ENCODE results near the gene GABRG3. TPM values are rescaled to one million over a fixed set of nuclear protein-coding genes. Genes with fewer than 3 reads are reported as not detected.

Gene GABRG3
- total and polyA plus RNA-seq, 9 of the 15 experiments (the other 6 are each of a cell fraction or from before 2014, with no cell fraction given), result 4.0 to 15.1 (median 11.2) TPM

DNA sequence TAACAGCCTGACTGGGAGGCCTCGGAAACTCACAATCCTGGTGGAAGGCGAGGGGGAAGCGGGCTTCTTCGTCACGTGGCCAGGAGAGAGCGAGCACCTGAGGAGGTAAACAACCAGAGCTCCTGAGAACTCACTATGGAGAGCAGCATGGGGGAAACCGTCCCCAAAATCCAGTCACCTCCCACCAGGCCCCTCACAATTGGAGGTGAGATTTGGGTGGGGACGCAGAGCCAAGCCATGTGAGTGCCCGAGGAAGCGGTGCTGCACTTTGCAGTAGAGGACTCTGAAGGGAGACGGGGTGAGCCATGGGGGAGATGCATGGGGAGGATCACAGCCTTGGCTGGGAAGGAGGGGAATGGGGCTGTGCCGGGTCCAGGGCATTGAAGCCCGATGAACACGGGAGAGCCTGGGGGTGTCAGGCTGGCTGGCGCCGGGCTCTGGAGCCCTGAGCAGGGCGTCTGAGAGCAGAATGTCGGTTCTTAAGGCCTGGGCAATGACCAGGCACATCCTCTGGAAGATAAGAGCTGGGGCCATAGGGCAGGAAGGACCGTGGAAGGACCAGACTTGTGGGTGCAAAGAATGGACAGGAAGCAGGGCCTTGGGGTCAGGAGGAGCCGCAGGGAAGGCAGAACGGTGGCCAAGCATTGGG is 117.7 kb downstream of the GABRG3 start (continued):
- TF ChIP-seq, protein P1, sequence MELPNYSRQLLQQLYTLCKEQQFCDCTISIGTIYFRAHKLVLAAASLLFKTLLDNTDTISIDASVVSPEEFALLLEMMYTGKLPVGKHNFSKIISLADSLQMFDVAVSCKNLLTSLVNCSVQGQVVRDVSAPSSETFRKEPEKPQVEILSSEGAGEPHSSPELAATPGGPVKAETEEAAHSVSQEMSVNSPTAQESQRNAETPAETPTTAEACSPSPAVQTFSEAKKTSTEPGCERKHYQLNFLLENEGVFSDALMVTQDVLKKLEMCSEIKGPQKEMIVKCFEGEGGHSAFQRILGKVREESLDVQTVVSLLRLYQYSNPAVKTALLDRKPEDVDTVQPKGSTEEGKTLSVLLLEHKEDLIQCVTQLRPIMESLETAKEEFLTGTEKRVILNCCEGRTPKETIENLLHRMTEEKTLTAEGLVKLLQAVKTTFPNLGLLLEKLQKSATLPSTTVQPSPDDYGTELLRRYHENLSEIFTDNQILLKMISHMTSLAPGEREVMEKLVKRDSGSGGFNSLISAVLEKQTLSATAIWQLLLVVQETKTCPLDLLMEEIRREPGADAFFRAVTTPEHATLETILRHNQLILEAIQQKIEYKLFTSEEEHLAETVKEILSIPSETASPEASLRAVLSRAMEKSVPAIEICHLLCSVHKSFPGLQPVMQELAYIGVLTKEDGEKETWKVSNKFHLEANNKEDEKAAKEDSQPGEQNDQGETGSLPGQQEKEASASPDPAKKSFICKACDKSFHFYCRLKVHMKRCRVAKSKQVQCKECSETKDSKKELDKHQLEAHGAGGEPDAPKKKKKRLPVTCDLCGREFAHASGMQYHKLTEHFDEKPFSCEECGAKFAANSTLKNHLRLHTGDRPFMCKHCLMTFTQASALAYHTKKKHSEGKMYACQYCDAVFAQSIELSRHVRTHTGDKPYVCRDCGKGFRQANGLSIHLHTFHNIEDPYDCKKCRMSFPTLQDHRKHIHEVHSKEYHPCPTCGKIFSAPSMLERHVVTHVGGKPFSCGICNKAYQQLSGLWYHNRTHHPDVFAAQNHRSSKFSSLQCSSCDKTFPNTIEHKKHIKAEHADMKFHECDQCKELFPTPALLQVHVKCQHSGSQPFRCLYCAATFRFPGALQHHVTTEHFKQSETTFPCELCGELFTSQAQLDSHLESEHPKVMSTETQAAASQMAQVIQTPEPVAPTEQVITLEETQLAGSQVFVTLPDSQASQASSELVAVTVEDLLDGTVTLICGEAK (IDR thresholded peaks at IDR 0.05), result 0 out of 2 replicates have a peak, but pooled peaks have one; percentile 7
- TF ChIP-seq, protein P1 (CRISPR knock-in tag; IDR thresholded peaks at IDR 0.05), result no peak
- TF ChIP-seq CREB3 (tag; conservative IDR thresholded peaks at IDR 0.05; ENCODE audit: low read depth), result 0 out of 2 replicates have a peak, but pooled peaks have one; percentile 24
- TF ChIP-seq SAP30 (IDR thresholded peaks at IDR 0.05; ENCODE audit: borderline replicate concordance, insufficient read depth, low read depth, low read length, poor library complexity, severe bottlenecking), result peak; percentile 45
- no peak for TF ChIP-seq SRF (CRISPR knock-in tag; IDR thresholded peaks at IDR 0.05)
- no peak for TF ChIP-seq DEAF1 (CRISPR knock-in tag; IDR thresholded peaks at IDR 0.05)
- no peak for TF ChIP-seq RBM39 (optimal IDR thresholded peaks at IDR 0.05; ENCODE audit: low read depth, low read length)
- peak; percentile 58; the same call in 1 of the 2 replicates for TF ChIP-seq POLR2G (IDR thresholded peaks at IDR 0.05; ENCODE audit: low read depth, low read length)
- TF ChIP-seq NFRKB (IDR thresholded peaks at IDR 0.05; ENCODE audit: low read depth), result peak; percentile 34; the same call in 1 of the 2 replicates
- TF ChIP-seq PHF8 (IDR thresholded peaks at IDR 0.05; ENCODE audit: borderline replicate concordance, low read length), result 0 out of 2 replicates have a peak, but pooled peaks have one; percentile 15
- TF ChIP-seq NFE2 (IDR thresholded peaks at IDR 0.05; ENCODE audit: low read depth), result peak; percentile 65
- no peak for TF ChIP-seq ILK (tag; IDR thresholded peaks at IDR 0.05; ENCODE audit: borderline replicate concordance, low read depth)

All from K562 (cell line).